Nephron (organoid): ENCODE data around the gene REXO2.

Experiments
- H3K27ac Mint-ChIP-seq, 3 experiments: 2 replicates each; pipeline ENCODE4 v1.8.0; 2020; ENCODE audit warnings: mixed read lengths in 3 of 3, mild to moderate bottlenecking in 2 of 3, moderate library complexity in 1 of 3
- H3K27me3 Mint-ChIP-seq: 2 replicates; pipeline ENCODE4 v1.8.0; 2021; ENCODE audit warnings: low read depth, mild to moderate bottlenecking, moderate library complexity, mixed read lengths
- H3K36me3 Mint-ChIP-seq: 2 replicates; pipeline ENCODE4 v1.8.0; 2020; ENCODE audit warnings: low read depth, mixed read lengths
- H3K4me1 Mint-ChIP-seq: 2 replicates; pipeline ENCODE4 v1.8.0; 2020; ENCODE audit warnings: mixed read lengths
- H3K4me3 Mint-ChIP-seq, 3 experiments: 2 replicates each; pipeline ENCODE4 v1.8.0; 2020; ENCODE audit warnings: mild to moderate bottlenecking in 3 of 3, mixed read lengths in 3 of 3, moderate library complexity in 2 of 3
- H3K9me3 Mint-ChIP-seq: 2 replicates; pipeline ENCODE4 v1.8.0; 2020; ENCODE audit warnings: mixed read lengths
- CTCF ChIP-seq, 3 experiments: fragments of 200-600 bp; sonication (generic); IDR thresholded peaks; one replicate each; pipeline ENCODE4 v1.5.0; 2021; ENCODE audit warnings: antibody characterized with exemption in 3 of 3; ENCODE audit not compliant: unreplicated experiment in 3 of 3

REXO2 gene

DNA sequence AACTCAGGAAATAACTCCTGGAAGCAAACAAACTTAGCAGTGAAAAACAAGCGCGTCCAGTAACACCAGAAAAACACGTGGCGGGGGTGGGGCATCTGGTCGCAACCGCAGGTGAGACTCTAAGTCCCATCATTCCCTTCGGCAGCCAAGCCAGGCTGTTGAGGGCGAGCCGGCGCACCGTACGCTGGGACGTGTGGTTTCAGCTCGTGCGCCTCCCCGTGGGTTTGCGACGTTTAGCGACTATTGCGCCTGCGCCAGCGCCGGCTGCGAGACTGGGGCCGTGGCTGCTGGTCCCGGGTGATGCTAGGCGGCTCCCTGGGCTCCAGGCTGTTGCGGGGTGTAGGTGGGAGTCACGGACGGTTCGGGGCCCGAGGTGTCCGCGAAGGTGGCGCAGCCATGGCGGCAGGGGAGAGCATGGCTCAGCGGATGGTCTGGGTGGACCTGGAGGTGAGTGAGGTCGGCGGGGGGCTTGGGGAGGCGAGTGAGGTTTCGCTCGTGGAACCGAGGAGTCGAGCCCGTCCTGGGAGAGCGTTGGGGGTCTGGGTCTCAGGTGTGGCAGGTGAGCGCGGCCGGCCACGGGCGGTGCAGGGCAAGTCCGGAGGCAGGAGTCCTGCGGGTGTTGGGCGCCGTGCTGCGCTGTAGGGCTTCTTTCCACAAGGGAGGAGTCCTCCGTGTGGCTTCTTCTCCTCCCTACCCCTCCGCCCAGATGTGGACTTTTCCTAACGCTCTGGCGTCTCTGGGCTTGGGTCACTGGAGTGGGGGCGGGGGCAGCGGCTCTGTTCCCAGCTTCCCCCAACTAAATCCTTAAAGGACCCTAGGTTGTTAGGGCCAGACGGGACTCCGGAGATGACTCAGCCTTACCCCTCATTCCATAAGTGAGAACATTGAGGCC lies at the start of gene REXO2:
REXO2 (plus strand) TSS at position 239 of the 892 bp plus-strand sequence; CDS start at position 301, 62 bp downstream.
- peaks cover 28% of the 10 kb centered on the region for H3K4me1 Mint-ChIP-seq
- peak within 1 kb of the TSS; percentile 96 to 100 (median 97) for H3K4me3 Mint-ChIP-seq
- no peaks in the 10 kb centered on the region for H3K27me3 Mint-ChIP-seq
- H3K9me3 Mint-ChIP-seq, result no peaks in the 10 kb centered on the region
- TF ChIP-seq CTCF (IDR thresholded peaks at IDR 0.05; ENCODE audit: unreplicated experiment in 3 of 3), result peak in 2 of 3 experiments; percentile 23 to 24
- H3K36me3 Mint-ChIP-seq, result peaks cover 6% of the 10 kb centered on the region
- peak within 1 kb of the TSS; percentile 65 to 96 (median 90) for H3K27ac Mint-ChIP-seq

GRCh38 chr11:114392735-114393667 lies 46.3 kb upstream of the REXO2 start:
- H3K27me3 Mint-ChIP-seq, result peaks cover 5% of the 10 kb centered on the region
- H3K4me1 Mint-ChIP-seq, result peaks cover 6% of the 10 kb centered on the region
- H3K4me3 Mint-ChIP-seq, result no peak overlapping the region
- no peak for TF ChIP-seq CTCF (IDR thresholded peaks at IDR 0.05; ENCODE audit: unreplicated experiment in 3 of 3)
- no peak overlapping the region for H3K27ac Mint-ChIP-seq
- no peaks in the 10 kb centered on the region for H3K36me3 Mint-ChIP-seq
- no peaks in the 10 kb centered on the region for H3K9me3 Mint-ChIP-seq

- H3K27me3 Mint-ChIP-seq, result peaks cover 5% of the 10 kb centered on the region
- H3K4me1 Mint-ChIP-seq, result peaks cover 23% of the 10 kb centered on the region
- no peak overlapping the region for H3K4me3 Mint-ChIP-seq
- H3K9me3 Mint-ChIP-seq, result no peaks in the 10 kb centered on the region
- H3K27ac Mint-ChIP-seq, result peak overlapping the region; percentile 13 to 100 (median 45)
- TF ChIP-seq CTCF (IDR thresholded peaks at IDR 0.05; ENCODE audit: unreplicated experiment in 3 of 3), result no peak
- H3K36me3 Mint-ChIP-seq, result no peaks in the 10 kb centered on the region
Measured at GRCh38 chr11:114395736-114396135, 43.5 kb upstream of the REXO2 start.

GRCh38 chr11:114396916-114397315 lies 42.4 kb upstream of the REXO2 start:
- Mint-ChIP-seq H3K9me3 (no peaks in the 10 kb centered on the region), H3K4me3 (no peak overlapping the region), H3K36me3 (peaks cover 1% of the 10 kb centered on the region), H3K4me1 (peaks cover 25% of the 10 kb centered on the region), H3K27me3 (peaks cover 4% of the 10 kb centered on the region), H3K27ac (peak overlapping the region in 2 of 3 experiments; percentile 47 to 100)
- TF ChIP-seq CTCF (IDR thresholded peaks at IDR 0.05; ENCODE audit: unreplicated experiment in 3 of 3), result no peak

DNA sequence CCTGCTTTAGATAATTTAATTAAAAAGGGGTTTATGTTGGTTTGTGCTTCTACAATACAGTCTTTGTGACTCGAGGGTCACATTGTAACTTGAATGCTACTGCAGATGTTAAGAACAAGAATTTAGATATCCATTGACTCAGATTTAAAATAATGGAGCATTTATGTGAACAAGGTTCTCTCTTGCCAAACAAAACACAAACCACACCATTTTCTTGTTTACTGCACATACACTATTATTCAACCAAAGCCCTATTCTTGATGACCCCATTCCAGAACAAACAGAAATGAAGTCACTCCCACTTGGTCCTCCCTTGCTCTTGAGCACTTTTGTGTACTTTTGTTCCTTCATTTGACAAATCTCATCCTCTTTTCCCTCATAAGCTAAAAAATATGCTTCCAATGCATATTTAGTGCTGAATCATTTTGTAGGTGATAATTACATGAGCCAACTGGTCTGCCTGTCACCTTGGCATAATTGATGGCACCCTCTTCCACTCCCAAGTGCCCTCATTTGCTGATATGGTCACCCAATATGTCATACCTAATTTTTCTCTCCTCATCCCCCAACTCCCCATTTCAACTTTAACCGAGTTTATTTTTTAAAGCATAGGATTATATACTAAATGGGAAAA lies 41.8 kb upstream of the REXO2 start:
- TF ChIP-seq CTCF (IDR thresholded peaks at IDR 0.05; ENCODE audit: unreplicated experiment in 3 of 3), result no peak
- no peaks in the 10 kb centered on the region for H3K9me3 Mint-ChIP-seq
- H3K4me3 Mint-ChIP-seq, result peak overlapping the region in 2 of 3 experiments; percentile 14 to 99
- peak overlapping the region; percentile 49 to 100 (median 100) for H3K27ac Mint-ChIP-seq
- peaks cover 4% of the 10 kb centered on the region for H3K36me3 Mint-ChIP-seq
- no peaks in the 10 kb centered on the region for H3K27me3 Mint-ChIP-seq
- H3K4me1 Mint-ChIP-seq, result peaks cover 29% of the 10 kb centered on the region
